Transverse colon (tissue), 4 donors: Measurements from ENCODE around the gene WIPF1.

Experiments
- CTCF ChIP-seq, 5 experiments: fragments of 200-600 bp in 3 of 5; fragments of 450-650 bp in 2 of 5; sonication (generic) in 3 of 5; IDR thresholded peaks; 1 replicate in 2 of 5; 2 replicates in 3 of 5; pipeline ENCODE4 v1.5.1; 2016 to 2017; ENCODE audit warnings: antibody characterized with exemption in 5 of 5, inconsistent platforms in 3 of 5, mild to moderate bottlenecking in 2 of 5, moderate library complexity in 1 of 5
- POLR2A ChIP-seq: fragments of 450-650 bp; IDR thresholded peaks from one replicate; pipeline ENCODE4 v1.6.1; 2016; ENCODE audit warnings: antibody characterized with exemption, mild to moderate bottlenecking, moderate library complexity
- POLR2AphosphoS5 ChIP-seq, 3 donors: sonication (generic); formaldehyde crosslinking; IDR thresholded peaks; one replicate each; pipeline ENCODE4 v1.6.1; 2016; ENCODE audit warnings: antibody characterized with exemption in 3 of 3

GRCh38 chr2:174623106-174623637, 25.6 kb upstream of the WIPF1 start:
- TF ChIP-seq CTCF (IDR thresholded peaks at IDR 0.05) (no peak), POLR2A (no peak), POLR2AphosphoS5 (IDR thresholded peaks at IDR 0.05) (no peak)
